K562 (cell line): Measurements from ENCODE around the gene ABITRAM. TPM values are rescaled to one million over a fixed set of nuclear protein-coding genes. Genes with fewer than 3 reads are reported as not detected.

ENCODE experiments used
- FOSL1 ChIP-seq: fragments of 200-800 bp; sonication (Bioruptor generic); conservative IDR thresholded peaks from 2 replicates; pipeline ENCODE4 v1.6.1; 2016; ENCODE audit warnings: missing genetic modification characterization, missing compliant biosample characterization
- IRF1 ChIP-seq: sonication (generic); formaldehyde crosslinking; IDR thresholded peaks from 2 replicates; pipeline ENCODE4 v1.8.0; 2022; ENCODE audit warnings: missing genetic modification reagents, mild to moderate bottlenecking, borderline replicate concordance
- JUN ChIP-seq, 2 experiments: sonication (generic) in 1 of 2; formaldehyde crosslinking in 1 of 2; IDR thresholded peaks; 2 replicates each; pipeline versions ENCODE4 v1.6.1 to v1.8.0; 2012 to 2022; ENCODE audit warnings: borderline replicate concordance in 2 of 2, mild to moderate bottlenecking in 2 of 2, improper control_type of control experiment in 1 of 2, low read depth in 1 of 2, low read length in 1 of 2, missing genetic modification reagents in 1 of 2
- LCOR ChIP-seq: sonication (generic); formaldehyde crosslinking; IDR thresholded peaks from 2 replicates; pipeline ENCODE4 v1.8.0; 2022; ENCODE audit warnings: mild to moderate bottlenecking, missing genetic modification reagents
- MAFF ChIP-seq: IDR thresholded peaks from 2 replicates; pipeline ENCODE4 v1.6.1; 2012; ENCODE audit warnings: low read length, improper control_type of control experiment
- MYNN ChIP-seq, 2 experiments: sonication (generic); formaldehyde crosslinking in 1 of 2; IDR thresholded peaks; 2 replicates each; pipeline versions ENCODE4 v1.5.0 to v1.6.1; 2016 to 2020; ENCODE audit warnings: antibody characterized with exemption in 1 of 2, missing genetic modification reagents in 1 of 2
- NCOR1 ChIP-seq: fragments of 450-650 bp; IDR thresholded peaks from 2 replicates; pipeline ENCODE4 v1.6.1; 2016; ENCODE audit warnings: mild to moderate bottlenecking, moderate library complexity
- NR1H2 ChIP-seq: sonication (generic); formaldehyde crosslinking; IDR thresholded peaks from 2 replicates; pipeline ENCODE4 v1.4.0; 2020; ENCODE audit warnings: mild to moderate bottlenecking, missing genetic modification reagents
- PTBP1 ChIP-seq: fragments of 200-400 bp; formaldehyde crosslinking; IDR thresholded peaks from 2 replicates; pipeline ENCODE4 v1.6.1; 2017; ENCODE audit warnings: low read depth, low read length
- RAD51 ChIP-seq: fragments of 450-650 bp; IDR thresholded peaks from 2 replicates; pipeline ENCODE4 v1.7.1; 2016; ENCODE audit warnings: low read depth, mild to moderate bottlenecking, borderline replicate concordance
- REST ChIP-seq, 2 experiments: fragments of 450-650 bp; formaldehyde crosslinking in 1 of 2; IDR thresholded peaks; 2 replicates each; pipeline versions ENCODE4 v1.4.0 to v1.6.1; 2014 to 2020; ENCODE audit warnings: mild to moderate bottlenecking in 2 of 2, borderline replicate concordance in 1 of 2, low read depth in 1 of 2
- SAFB ChIP-seq: fragments of 200-400 bp; formaldehyde crosslinking; IDR thresholded peaks from 2 replicates; pipeline ENCODE4 v1.6.1; 2017; ENCODE audit warnings: low read depth, low read length, borderline replicate concordance
- STAT6 ChIP-seq: sonication (generic); formaldehyde crosslinking; IDR thresholded peaks from 2 replicates; pipeline ENCODE4 v1.8.1; 2023; ENCODE audit warnings: mild to moderate bottlenecking, missing genetic modification reagents
- ZC3H8 ChIP-seq: fragments of 450-650 bp; IDR thresholded peaks from 2 replicates; pipeline ENCODE4 v1.6.1; 2017
- ZNF324 ChIP-seq: fragments of 250-450 bp; sonication (Bioruptor Pico); IDR thresholded peaks from 2 replicates; pipeline ENCODE4 v1.4.0; 2020; ENCODE audit warnings: mild to moderate bottlenecking
- ZNF695 ChIP-seq: fragments of 450-650 bp; formaldehyde crosslinking; IDR thresholded peaks from 2 replicates; pipeline ENCODE4 v1.4.0; 2020; ENCODE audit warnings: mild to moderate bottlenecking, moderate library complexity
- ZNF77 ChIP-seq: fragments of 250-450 bp; sonication (Bioruptor Pico); IDR thresholded peaks from 2 replicates; pipeline ENCODE4 v1.5.0; 2020
- polyA plus RNA-seq, 8 experiments: library from polyadenylated mRNA; depleted of rRNA in 4 of 8; stranded (reverse) in 5 of 8; unstranded in 3 of 8; fragments of >200 nt; fragmentation: Nextera tagmentation in 2 of 8; fragmentation: Illumina TruSeq in 1 of 8; extraction: Ambion mirVana in 2 of 8; extraction: Trizol in 1 of 8; gene quantifications; 2 replicates each; pipeline versions ENCODE4 v1.2.1 to v1.2.3, GENCODE V29; 2011 to 2014; ENCODE audit warnings: inconsistent platforms in 1 of 8, missing spikeins in 1 of 8
- total RNA-seq, 7 experiments: library from RNA; depleted of rRNA in 6 of 7; stranded (reverse); fragments of >200 nt in 6 of 7; fragmentation: Illumina TruSeq in 2 of 7; extraction: Trizol in 2 of 7; gene quantifications; 2 replicates each; pipeline versions ENCODE4 v1.2.1 to v1.2.3, GENCODE V29; 2011 to 2021; ENCODE audit warnings: low replicate concordance in 1 of 7

Gene ABITRAM
- total and polyA plus RNA-seq, 9 of the 15 experiments (the other 6 are each of a cell fraction or from before 2014, with no cell fraction given): 8.9 to 47.6 (median 28.4) TPM

- TF ChIP-seq IRF1 (CRISPR knock-in tag) (no peak), MAFF (no peak), FOSL1 (peak; percentile 64), ZC3H8 (no peak), LCOR (peak; percentile 74), REST (IDR thresholded peaks at IDR 0.05; ENCODE audit: borderline replicate concordance) (no peak; the same call in 1 of the 2 replicates), REST (CRISPR knock-in tag; IDR thresholded peaks at IDR 0.05; ENCODE audit: low read depth) (peak; percentile 50; the same call in 1 of the 2 replicates), ZNF695 (CRISPR knock-in tag) (no peak), MYNN (IDR thresholded peaks at IDR 0.05) (no peak), MYNN (CRISPR knock-in tag; IDR thresholded peaks at IDR 0.05) (no peak), SAFB (no peak), NCOR1 (no peak), NR1H2 (CRISPR knock-in tag) (no peak), ZNF77 (no peak), JUN (IDR thresholded peaks at IDR 0.05; ENCODE audit: borderline replicate concordance, low read depth, low read length) (peak; percentile 75), JUN (CRISPR knock-in tag; IDR thresholded peaks at IDR 0.05; ENCODE audit: borderline replicate concordance) (0 out of 2 replicates have a peak, but pooled peaks have one; percentile 56), PTBP1 (no peak), STAT6 (CRISPR knock-in tag) (no peak), ZNF324 (CRISPR knock-in tag) (no peak), RAD51 (no peak)
Measured at GRCh38 chr9:108933718-108934322, 380 bp upstream of the ABITRAM start, which contains the start of gene ELP1 (continued).
